Measurements from ENCODE around the gene LSG1. TPM values are rescaled to one million over a fixed set of nuclear protein-coding genes. Genes with fewer than 3 reads are reported as not detected.

The LSG1 gene
- total and polyA plus RNA-seq, 9 of the 15 experiments (the other 6 are each of a cell fraction or from before 2014, with no cell fraction given) = 14.9 to 73.7 (median 46.7) TPM

- TF ChIP-seq PRDM10 (IDR thresholded peaks at IDR 0.05; ENCODE audit: partially characterized antibody) (no peak), MBD1 (CRISPR knock-in tag; IDR thresholded peaks at IDR 0.05) (no peak), RNF2 (IDR thresholded peaks at IDR 0.05) (no peak), NCOR1 (IDR thresholded peaks at IDR 0.05) (no peak), RBBP5 (IDR thresholded peaks at IDR 0.05; ENCODE audit: borderline replicate concordance, insufficient read depth, low read length, poor library complexity, severe bottlenecking) (no peak), NR2C1 (IDR thresholded peaks at IDR 0.05) (no peak), NR2C1 (tag; IDR thresholded peaks at IDR 0.05) (no peak), GTF2A2 (tag; IDR thresholded peaks at IDR 0.05) (no peak), HES1 (IDR thresholded peaks at IDR 0.05; ENCODE audit: low read depth) (no peak)
Measured at GRCh38 chr3:194637541-194638400, 34.2 kb downstream of the LSG1 start (continued).

All from K562 (cell line).